ENCODE data around the gene ANXA5. TPM values are rescaled to one million over a fixed set of nuclear protein-coding genes. Genes with fewer than 3 reads are reported as not detected.

The ANXA5 gene
- total and polyA plus RNA-seq, 9 of the 15 experiments (the other 6 are each of a cell fraction or from before 2014, with no cell fraction given) = 49.9 to 131 (median 84.5) TPM

GRCh38 chr4:121711263-121712000, 14.7 kb upstream of the ANXA5 start (continued):
- TF ChIP-seq KDM5B (IDR thresholded peaks at IDR 0.05; ENCODE audit: insufficient replicate concordance, low read depth, low read length) = no peak
- no peak for TF ChIP-seq KLF16 (IDR thresholded peaks at IDR 0.05)
- TF ChIP-seq FOXJ2 (tag; IDR thresholded peaks at IDR 0.05) = no peak
- TF ChIP-seq MCM2 (IDR thresholded peaks at IDR 0.05; ENCODE audit: low read depth) = no peak
- no peak for TF ChIP-seq RFX1 (IDR thresholded peaks at IDR 0.05)
- no peak for TF ChIP-seq PREB (CRISPR knock-in tag; IDR thresholded peaks at IDR 0.05)
- TF ChIP-seq LARP7 (IDR thresholded peaks at IDR 0.05) = no peak
- TF ChIP-seq RBM15 (IDR thresholded peaks at IDR 0.05; ENCODE audit: insufficient read depth, low read length) = no peak
- no peak for TF ChIP-seq NR2F6 (CRISPR knock-in tag; IDR thresholded peaks at IDR 0.05)
- TF ChIP-seq TOE1 (IDR thresholded peaks at IDR 0.05; ENCODE audit: borderline replicate concordance) = no peak
- no peak for TF ChIP-seq TOE1 (CRISPR knock-in tag; IDR thresholded peaks at IDR 0.05; ENCODE audit: borderline replicate concordance, low read depth)
- TF ChIP-seq ZBTB40 (IDR thresholded peaks at IDR 0.05) = no peak
- no peak for TF ChIP-seq ZBTB40 (CRISPR knock-in tag; IDR thresholded peaks at IDR 0.05)
- no peak for TF ChIP-seq SRSF1 (IDR thresholded peaks at IDR 0.05; ENCODE audit: low read depth, low read length)
- no peak for TF ChIP-seq ZNF584 (CRISPR knock-in tag; IDR thresholded peaks at IDR 0.05; ENCODE audit: low read depth)
- TF ChIP-seq ZNF561 (CRISPR knock-in tag; conservative IDR thresholded peaks at IDR 0.05) = no peak
- no peak for TF ChIP-seq HNRNPUL1 (IDR thresholded peaks at IDR 0.05; ENCODE audit: low read length)
- no peak for TF ChIP-seq ZC3H11A (IDR thresholded peaks at IDR 0.05; ENCODE audit: low read depth, low read length)
- no peak for TF ChIP-seq ZNF57 (CRISPR knock-in tag; IDR thresholded peaks at IDR 0.05)
- TF ChIP-seq ZNF12 (CRISPR knock-in tag; IDR thresholded peaks at IDR 0.05) = no peak
